Neural progenitor cell (in vitro differentiated cells): ENCODE data around the gene IGFLR1.

Experiments used
- CTCF ChIP-seq: fragments of 200-600 bp; sonication (generic); IDR thresholded peaks from 2 replicates; pipeline ENCODE4 v1.5.1; 2017; ENCODE audit warnings: antibody characterized with exemption, mild to moderate bottlenecking
- EZH2 ChIP-seq: fragments of 200-600 bp; sonication (generic); IDR thresholded peaks from 2 replicates; pipeline ENCODE4 v1.6.1; 2017; ENCODE audit warnings: antibody characterized with exemption, mild to moderate bottlenecking, moderate library complexity
- EZH2phosphoT487 ChIP-seq: fragments of 200-600 bp; sonication (generic); IDR thresholded peaks from 2 replicates; pipeline ENCODE4 v1.6.1; 2017; ENCODE audit warnings: antibody characterized with exemption

GRCh38 chr19:35729763-35730162 lies 12.5 kb downstream of the IGFLR1 start:
- TF ChIP-seq CTCF: no peak
- no peak for TF ChIP-seq EZH2
- no peak for TF ChIP-seq EZH2phosphoT487
